PC-9 (cell line): ENCODE measurements around the gene GMEB2. TPM values are rescaled to one million over a fixed set of nuclear protein-coding genes. Genes with fewer than 3 reads are reported as not detected.

Experiments used
- BruUV-seq: library from RNA; stranded (reverse); fragments of 400-500 nt; replicated peaks from 2 replicates; lab custom pipeline; 2021; lab: Mats Ljungman, UMichigan
- CTCF ChIA-PET: fragments of 300-600 bp; sonication (Branson Sonifier 250); formaldehyde crosslinking; loops from one replicate; lab custom pipeline; 2022; ENCODE audit warnings: antibody characterized with exemption; lab: Charles Lee
- POLR2A ChIA-PET: fragments of 300-600 bp; sonication (Branson Sonifier 250); formaldehyde crosslinking; loops from one replicate; lab custom pipeline; 2022; ENCODE audit warnings: antibody characterized with exemption; ENCODE audit not compliant: unreplicated experiment; lab: Charles Lee
- DNase-seq, 2 experiments: peaks; one replicate each; pipeline versions ENCODE4 v3.0.0 to v3.0.0-alpha.2; 2015 to 2022; ENCODE audit warnings: mixed read lengths in 1 of 2
- H2AFZ ChIP-seq: fragments of 200-600 bp; sonication (generic); 2 replicates; pipeline ENCODE4 v1.8.1; 2017; ENCODE audit warnings: antibody characterized with exemption
- H3F3A ChIP-seq: fragments of 200-600 bp; sonication (generic); 2 replicates; pipeline ENCODE4 v1.8.1; 2017; ENCODE audit warnings: antibody characterized with exemption, mild to moderate bottlenecking, low read depth; ENCODE audit not compliant: insufficient read depth
- H3K27ac ChIP-seq: fragments of 200-600 bp; sonication (generic); 2 replicates; pipeline ENCODE4 v1.6.1; 2016; ENCODE audit warnings: mixed run types
- H3K27me3 ChIP-seq: fragments of 200-600 bp; sonication (generic); 2 replicates; pipeline ENCODE4 v1.6.1; 2016; ENCODE audit warnings: low read depth, mixed run types; ENCODE audit not compliant: insufficient read depth
- H3K36me3 ChIP-seq: fragments of 200-600 bp; sonication (generic); 2 replicates; pipeline ENCODE4 v1.6.1; 2016; ENCODE audit warnings: low read depth, mixed run types
- H3K4me1 ChIP-seq: fragments of 200-600 bp; sonication (generic); replicated peaks from 2 replicates; pipeline ENCODE4 v1.6.1; 2016; ENCODE audit warnings: mixed run types; ENCODE audit not compliant: insufficient read depth
- H3K4me2 ChIP-seq: fragments of 200-600 bp; sonication (generic); 2 replicates; pipeline ENCODE4 v1.6.1; 2017; ENCODE audit warnings: mixed run types
- H3K4me3 ChIP-seq: fragments of 200-600 bp; sonication (generic); 2 replicates; pipeline ENCODE4 v1.6.1; 2016; ENCODE audit warnings: mixed run types
- H3K79me2 ChIP-seq: fragments of 200-600 bp; sonication (generic); 2 replicates; pipeline ENCODE4 v1.6.1; 2017; ENCODE audit warnings: low read depth, mixed run types
- H3K9me2 ChIP-seq: fragments of 200-600 bp; sonication (generic); 2 replicates; pipeline ENCODE4 v1.8.1; 2017; ENCODE audit warnings: mild to moderate bottlenecking; ENCODE audit not compliant: insufficient read depth
- H3K9me3 ChIP-seq: fragments of 200-600 bp; sonication (generic); 2 replicates; pipeline ENCODE4 v1.8.1; 2016; ENCODE audit warnings: low read depth; ENCODE audit not compliant: insufficient read depth
- H4K20me1 ChIP-seq: fragments of 200-600 bp; sonication (generic); 2 replicates; pipeline ENCODE4 v1.8.1; 2017; ENCODE audit not compliant: insufficient read depth
- EZH2 ChIP-seq: fragments of 200-600 bp; sonication (generic); IDR thresholded peaks from 2 replicates; pipeline ENCODE4 v1.8.0; 2017; ENCODE audit warnings: antibody characterized with exemption, low read depth
- intact Hi-C: fragments of 100-400 bp; cut with micrococcal nuclease; formaldehyde crosslinking; loops from one replicate; pipeline ENCODE4 v1.10.0; 2022; ENCODE audit not compliant: unreplicated experiment
- total RNA-seq: library from RNA; stranded (reverse); gene quantifications from 2 replicates; pipeline ENCODE4 v1.2.3, GENCODE V29; 2021
- TF ChIP-seq, protein P1 (sequence below): fragments of 200-600 bp; sonication (generic); conservative IDR thresholded peaks from 2 replicates; pipeline ENCODE4 v1.6.1; 2017; ENCODE audit warnings: mixed run types, antibody characterized with exemption, mild to moderate bottlenecking, moderate library complexity

GMEB2 gene
- total RNA-seq, 1 experiment from 2014 or later = 19.3 TPM

DNA sequence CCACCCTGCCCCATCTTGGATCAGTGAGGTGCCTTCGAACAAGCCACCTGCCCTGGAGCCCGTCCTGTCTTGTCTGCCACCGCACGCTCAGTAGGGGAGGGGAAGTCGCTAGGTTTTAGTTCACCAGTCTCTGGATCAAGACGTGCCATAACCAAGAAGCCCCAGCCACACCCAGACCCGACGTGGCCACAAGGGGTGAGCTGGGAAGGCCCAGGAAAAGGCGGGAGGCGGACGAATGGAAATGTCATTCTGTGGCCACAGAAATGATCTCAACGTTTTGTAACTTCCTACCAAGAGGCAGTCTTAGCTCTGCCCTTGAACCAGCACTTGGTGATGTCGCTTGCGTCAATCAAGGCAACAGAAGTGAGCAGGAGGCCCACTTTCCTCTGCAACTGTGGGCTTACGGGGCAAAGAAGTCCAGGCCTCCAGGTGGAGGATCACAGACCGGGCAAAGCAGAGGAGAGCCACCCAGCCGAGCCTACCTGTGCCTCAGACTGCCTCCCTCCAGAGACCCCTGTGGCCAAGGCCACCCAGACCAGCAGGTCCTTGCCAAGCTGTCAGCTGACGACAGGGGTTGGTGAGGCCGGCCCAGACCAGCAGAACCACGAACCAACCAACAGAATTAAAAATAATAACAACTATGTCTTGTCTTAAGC is 14.5 kb downstream of the GMEB2 start:
- POLR2A ChIA-PET = no interaction called here

DNA sequence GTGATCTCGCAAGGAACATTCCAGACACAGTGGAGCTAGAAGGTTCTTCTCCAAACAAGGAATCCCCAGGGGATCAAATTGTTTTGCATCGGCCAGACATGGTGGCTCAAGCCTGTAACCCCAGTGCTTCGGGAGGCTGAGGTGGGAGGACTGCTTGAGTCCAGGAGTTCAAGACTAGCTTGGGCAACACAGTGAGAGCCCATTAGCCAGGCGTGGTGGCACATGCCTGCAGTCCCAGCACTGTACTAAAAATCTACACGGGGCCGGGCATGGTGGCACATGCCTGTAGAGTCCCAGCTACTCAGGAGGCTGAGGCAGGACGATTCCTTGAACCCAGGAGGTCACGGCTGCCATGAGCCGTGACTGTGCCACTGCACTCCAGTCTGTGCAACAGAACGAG is 15.3 kb downstream of the GMEB2 start:
- 0 out of 2 replicates have a peak, but pooled peaks cover 3% of the 10 kb centered on the region for H3K36me3 ChIP-seq
- intact Hi-C loops = no loop called here
- no peak overlapping the region for H3K4me2 ChIP-seq
- CTCF ChIA-PET = no interaction called here
- no peaks in the 10 kb centered on the region for H3K9me3 ChIP-seq
- TF ChIP-seq, protein P1, sequence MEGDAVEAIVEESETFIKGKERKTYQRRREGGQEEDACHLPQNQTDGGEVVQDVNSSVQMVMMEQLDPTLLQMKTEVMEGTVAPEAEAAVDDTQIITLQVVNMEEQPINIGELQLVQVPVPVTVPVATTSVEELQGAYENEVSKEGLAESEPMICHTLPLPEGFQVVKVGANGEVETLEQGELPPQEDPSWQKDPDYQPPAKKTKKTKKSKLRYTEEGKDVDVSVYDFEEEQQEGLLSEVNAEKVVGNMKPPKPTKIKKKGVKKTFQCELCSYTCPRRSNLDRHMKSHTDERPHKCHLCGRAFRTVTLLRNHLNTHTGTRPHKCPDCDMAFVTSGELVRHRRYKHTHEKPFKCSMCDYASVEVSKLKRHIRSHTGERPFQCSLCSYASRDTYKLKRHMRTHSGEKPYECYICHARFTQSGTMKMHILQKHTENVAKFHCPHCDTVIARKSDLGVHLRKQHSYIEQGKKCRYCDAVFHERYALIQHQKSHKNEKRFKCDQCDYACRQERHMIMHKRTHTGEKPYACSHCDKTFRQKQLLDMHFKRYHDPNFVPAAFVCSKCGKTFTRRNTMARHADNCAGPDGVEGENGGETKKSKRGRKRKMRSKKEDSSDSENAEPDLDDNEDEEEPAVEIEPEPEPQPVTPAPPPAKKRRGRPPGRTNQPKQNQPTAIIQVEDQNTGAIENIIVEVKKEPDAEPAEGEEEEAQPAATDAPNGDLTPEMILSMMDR = no peak
- no peak for TF ChIP-seq EZH2
- POLR2A ChIA-PET = no interaction called here
- DNase-seq = no peak
- H3K27me3 ChIP-seq = no peaks in the 10 kb centered on the region
- peaks cover 17% of the 10 kb centered on the region for H4K20me1 ChIP-seq
- BruUV-seq = no TSS peak
- H3K9me2 ChIP-seq = no peaks in the 10 kb centered on the region
- no peak overlapping the region for H3K4me3 ChIP-seq
- H3K79me2 ChIP-seq = peaks cover 34% of the 10 kb centered on the region
- no peak overlapping the region for H3K27ac ChIP-seq
- H3K4me1 ChIP-seq = no peaks in the 10 kb centered on the region
- no peak overlapping the region for H2AFZ ChIP-seq
- H3F3A ChIP-seq = no peaks in the 10 kb centered on the region; the same call in 1 of the 2 replicates

More for the DNA sequence above, 14.5 kb downstream of the GMEB2 start:
- Histone ChIP-seq H3K9me3 (no peaks in the 10 kb centered on the region), H3K4me1 (no peaks in the 10 kb centered on the region), H3K36me3 (peaks cover 3% of the 10 kb centered on the region; the same call in 1 of the 2 replicates), H3F3A (no peaks in the 10 kb centered on the region; the same call in 1 of the 2 replicates), H3K4me2 (no peak overlapping the region), H3K9me2 (no peaks in the 10 kb centered on the region), H4K20me1 (peaks cover 17% of the 10 kb centered on the region), H3K79me2 (peaks cover 34% of the 10 kb centered on the region), H3K27ac (no peak overlapping the region), H3K27me3 (no peaks in the 10 kb centered on the region), H3K4me3 (no peak overlapping the region), H2AFZ (no peak overlapping the region)
- CTCF ChIA-PET = no interaction called here
- no peak for TF ChIP-seq EZH2
- TF ChIP-seq, protein P1 = no peak
- intact Hi-C loops = no loop called here
- no peak for DNase-seq
- BruUV-seq = no TSS peak

DNA sequence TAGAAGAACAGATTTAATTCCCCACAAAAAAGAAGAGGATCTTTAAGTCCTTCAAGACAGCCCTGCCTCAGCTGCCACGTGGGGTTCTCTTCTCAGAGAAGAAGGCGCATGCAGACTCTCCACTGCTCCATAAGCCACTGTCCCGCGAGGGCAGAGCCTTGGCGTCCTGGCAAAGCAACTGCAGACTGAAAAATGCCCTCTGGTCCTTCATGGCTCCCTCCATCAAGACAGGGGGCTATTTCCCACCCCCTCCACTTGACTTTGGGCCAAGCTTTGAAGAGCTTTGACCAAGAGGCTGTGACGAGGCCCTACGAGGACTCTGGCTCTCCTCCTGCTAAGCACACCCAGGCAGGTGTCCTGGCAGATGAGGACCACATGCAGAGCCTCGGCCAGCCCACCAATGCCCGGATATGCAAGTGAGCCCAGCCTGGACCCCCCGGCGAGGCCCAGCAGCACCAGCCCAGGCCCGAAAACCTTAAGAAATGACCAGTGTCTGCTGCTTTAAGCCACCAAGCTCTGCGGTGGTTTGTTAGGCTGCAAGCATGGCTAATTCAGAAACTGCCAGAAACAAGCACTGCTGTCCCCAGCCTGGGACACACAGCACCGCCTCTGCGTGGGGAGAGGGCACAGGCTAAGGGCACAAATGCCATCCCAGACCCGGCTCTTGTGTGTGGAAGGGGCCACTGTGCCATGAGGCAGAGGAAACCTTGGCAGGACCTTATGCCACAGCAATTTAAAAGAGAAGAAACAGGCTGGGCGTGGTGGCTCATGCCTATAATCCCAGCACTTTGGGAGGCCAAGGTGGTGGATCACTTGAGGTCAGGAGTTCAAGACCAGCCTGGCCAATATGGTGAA is 16.1 kb downstream of the GMEB2 start:
- Histone ChIP-seq H3K4me1 (no peaks in the 10 kb centered on the region), H3K4me3 (no peak overlapping the region), H3K27me3 (no peaks in the 10 kb centered on the region), H3K9me2 (no peaks in the 10 kb centered on the region), H2AFZ (no peak overlapping the region), H3K79me2 (peaks cover 34% of the 10 kb centered on the region), H3K27ac (no peak overlapping the region), H3K36me3 (0 out of 2 replicates have a peak, but pooled peaks cover 3% of the 10 kb centered on the region), H3F3A (no peaks in the 10 kb centered on the region; the same call in 1 of the 2 replicates), H3K4me2 (no peak overlapping the region), H3K9me3 (no peaks in the 10 kb centered on the region), H4K20me1 (peaks cover 17% of the 10 kb centered on the region)
- BruUV-seq = no TSS peak
- POLR2A ChIA-PET = no interaction called here
- DNase-seq = no peak
- intact Hi-C loops = no loop called here
- no peak for TF ChIP-seq EZH2
- TF ChIP-seq, protein P1 = no peak
- CTCF ChIA-PET = no interaction called here
